ENCODE measurements around the gene FUZ.

DNA sequence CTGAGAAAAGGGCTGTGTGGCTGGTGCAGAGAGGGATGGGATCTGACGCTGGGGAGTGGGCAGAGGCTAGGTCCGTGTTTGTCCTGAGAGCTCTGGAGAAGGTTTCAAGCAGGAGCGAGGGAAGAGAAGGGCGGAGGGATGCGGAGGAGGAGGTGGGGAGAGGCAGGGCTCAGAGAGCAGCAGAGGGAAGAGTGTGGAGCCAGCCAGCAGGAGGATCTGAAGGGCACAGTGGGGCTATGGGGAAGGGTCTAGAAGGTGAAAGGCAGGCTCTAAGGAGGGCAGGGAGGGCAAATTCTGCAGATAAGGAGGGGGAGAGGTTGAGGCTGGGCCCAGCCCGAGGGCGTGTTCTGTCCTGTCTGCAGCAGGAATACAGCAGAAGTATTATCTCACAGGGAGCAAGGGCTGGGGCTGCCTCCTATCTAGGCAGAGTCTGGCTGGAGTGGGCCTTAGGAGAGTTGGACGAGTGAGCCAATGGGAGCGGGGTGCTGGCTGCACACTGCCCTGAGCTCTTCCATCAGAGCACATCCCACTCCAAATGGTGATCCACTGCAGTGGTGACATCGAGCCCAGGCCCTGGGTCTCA is 40.2 kb downstream of the FUZ start:
- no peak for TF ChIP-seq POLR2A (IDR thresholded peaks at IDR 0.05)
- TF ChIP-seq, protein P1, sequence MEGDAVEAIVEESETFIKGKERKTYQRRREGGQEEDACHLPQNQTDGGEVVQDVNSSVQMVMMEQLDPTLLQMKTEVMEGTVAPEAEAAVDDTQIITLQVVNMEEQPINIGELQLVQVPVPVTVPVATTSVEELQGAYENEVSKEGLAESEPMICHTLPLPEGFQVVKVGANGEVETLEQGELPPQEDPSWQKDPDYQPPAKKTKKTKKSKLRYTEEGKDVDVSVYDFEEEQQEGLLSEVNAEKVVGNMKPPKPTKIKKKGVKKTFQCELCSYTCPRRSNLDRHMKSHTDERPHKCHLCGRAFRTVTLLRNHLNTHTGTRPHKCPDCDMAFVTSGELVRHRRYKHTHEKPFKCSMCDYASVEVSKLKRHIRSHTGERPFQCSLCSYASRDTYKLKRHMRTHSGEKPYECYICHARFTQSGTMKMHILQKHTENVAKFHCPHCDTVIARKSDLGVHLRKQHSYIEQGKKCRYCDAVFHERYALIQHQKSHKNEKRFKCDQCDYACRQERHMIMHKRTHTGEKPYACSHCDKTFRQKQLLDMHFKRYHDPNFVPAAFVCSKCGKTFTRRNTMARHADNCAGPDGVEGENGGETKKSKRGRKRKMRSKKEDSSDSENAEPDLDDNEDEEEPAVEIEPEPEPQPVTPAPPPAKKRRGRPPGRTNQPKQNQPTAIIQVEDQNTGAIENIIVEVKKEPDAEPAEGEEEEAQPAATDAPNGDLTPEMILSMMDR (IDR thresholded peaks at IDR 0.05): no peak

All from sigmoid colon (tissue), 3 donors.